SK-N-SH (cell line): ENCODE data around the gene GH2. TPM values are rescaled to one million over a fixed set of nuclear protein-coding genes. Genes with fewer than 3 reads are reported as not detected.

Source experiments
- CTCF ChIA-PET: fragments of 300-600, 350-600 bp; formaldehyde crosslinking; extraction: SDS; loops from one replicate; lab custom pipeline; 2021; lab: Yijun Ruan, JAX
- POLR2A ChIA-PET: fragments of 350-600 bp; sonication (Branson Sonifier 250); formaldehyde crosslinking; extraction: SDS; loops from one replicate; lab custom pipeline; 2020; ENCODE audit warnings: antibody characterized with exemption, inconsistent platforms; lab: Yijun Ruan, JAX
- DNase-seq: peaks from one replicate; pipeline ENCODE4 v3.0.0; 2012
- H2AFZ ChIP-seq: fragments of 200-600 bp; sonication (generic); 2 replicates; pipeline ENCODE4 v1.8.1; 2016; ENCODE audit warnings: antibody characterized with exemption, mild to moderate bottlenecking, low read depth
- H3F3A ChIP-seq: fragments of 200-600 bp; sonication (generic); replicated peaks from 2 replicates; pipeline ENCODE3; 2016; ENCODE audit warnings: antibody characterized with exemption, mild to moderate bottlenecking; ENCODE audit not compliant: insufficient read depth
- H3K27ac ChIP-seq, 2 experiments: fragments of 200-500 bp in 1 of 2; fragments of 200-600 bp in 1 of 2; sonication (Bioruptor generic) in 1 of 2; sonication (generic), shearing (Covaris generic) in 1 of 2; 2 replicates each; pipeline versions ENCODE4 v1.5.1 to v1.6.1; 2014 to 2016; ENCODE audit warnings: low read depth in 2 of 2, inconsistent platforms in 1 of 2, low read length in 1 of 2, mild to moderate bottlenecking in 1 of 2, mixed read lengths in 1 of 2
- H3K27me3 ChIP-seq: fragments of 200-600 bp; sonication (generic), shearing (Covaris generic); 2 replicates; pipeline ENCODE4 v1.6.1; 2016; ENCODE audit warnings: mixed run types; ENCODE audit not compliant: insufficient read depth
- H3K36me3 ChIP-seq, 2 experiments: fragments of 200-500 bp in 1 of 2; fragments of 200-600 bp in 1 of 2; sonication (Bioruptor generic) in 1 of 2; sonication (generic) in 1 of 2; replicated peaks in 1 of 2; 2 replicates each; pipeline versions ENCODE3 to v1.5.1; 2014 to 2016; ENCODE audit warnings: low read length in 1 of 2, mild to moderate bottlenecking in 1 of 2; ENCODE audit not compliant: insufficient read depth in 2 of 2, control insufficient read depth in 1 of 2
- H3K4me1 ChIP-seq, 2 experiments: fragments of 200-500 bp in 1 of 2; fragments of 200-600 bp in 1 of 2; sonication (Bioruptor generic) in 1 of 2; sonication (generic), shearing (Covaris generic) in 1 of 2; 2 replicates each; pipeline versions ENCODE4 v1.5.1 to v1.6.1; 2014 to 2016; ENCODE audit warnings: low read depth in 1 of 2, low read length in 1 of 2, mixed run types in 1 of 2; ENCODE audit not compliant: insufficient read depth in 2 of 2, control insufficient read depth in 1 of 2
- H3K4me2 ChIP-seq: fragments of 200-600 bp; sonication (generic), shearing (Covaris generic); 2 replicates; pipeline ENCODE4 v1.6.1; 2017; ENCODE audit warnings: mixed run types
- H3K4me3 ChIP-seq, 2 experiments: fragments of 200-500 bp in 1 of 2; fragments of 200-600 bp in 1 of 2; sonication (Bioruptor generic) in 1 of 2; sonication (generic), shearing (Covaris generic) in 1 of 2; 2 replicates each; pipeline versions ENCODE4 v1.5.1 to v1.8.1; 2014 to 2016; ENCODE audit warnings: low read depth in 2 of 2, inconsistent platforms in 1 of 2, low read length in 1 of 2, mild to moderate bottlenecking in 1 of 2, mixed read lengths in 1 of 2, moderate library complexity in 1 of 2
- H3K79me2 ChIP-seq: fragments of 200-600 bp; sonication (generic); 2 replicates; pipeline ENCODE4 v1.8.1; 2017; ENCODE audit warnings: mild to moderate bottlenecking; ENCODE audit not compliant: insufficient read depth
- H3K9ac ChIP-seq: fragments of 200-600 bp; sonication (generic); 2 replicates; pipeline ENCODE4 v1.6.1; 2017; ENCODE audit warnings: mixed run types
- H3K9me2 ChIP-seq: fragments of 200-600 bp; sonication (generic); 2 replicates; pipeline ENCODE4 v1.6.1; 2017; ENCODE audit warnings: mixed run types
- H3K9me3 ChIP-seq: fragments of 200-600 bp; sonication (generic); 2 replicates; pipeline ENCODE4 v1.6.1; 2017; ENCODE audit warnings: mixed run types, mild to moderate bottlenecking, moderate library complexity
- H4K20me1 ChIP-seq: fragments of 200-600 bp; sonication (generic); 2 replicates; pipeline ENCODE4 v1.6.1; 2017; ENCODE audit warnings: mild to moderate bottlenecking, mixed run types; ENCODE audit not compliant: insufficient read depth
- CHD2 ChIP-seq: fragments of 150-350 bp; IDR thresholded peaks from 2 replicates; pipeline ENCODE4 v1.6.1; 2018; ENCODE audit warnings: low read length; ENCODE audit not compliant: partially characterized antibody
- EP300 ChIP-seq, 2 experiments: IDR thresholded peaks; 2 replicates each; pipeline versions ENCODE4 v1.4.0 to v1.6.1; 2012; ENCODE audit warnings: borderline replicate concordance in 1 of 2, low read depth in 1 of 2, low read length in 1 of 2
- EZH2phosphoT487 ChIP-seq: fragments of 200-600 bp; sonication (generic); IDR thresholded peaks from 2 replicates; pipeline ENCODE4 v1.6.1; 2017; ENCODE audit warnings: low read depth, mixed run types, mild to moderate bottlenecking, antibody characterized with exemption, moderate library complexity, borderline replicate concordance
- FOSL2 ChIP-seq: IDR thresholded peaks from 2 replicates; pipeline ENCODE4 v1.4.0; 2012; ENCODE audit warnings: low read depth, mild to moderate bottlenecking, moderate library complexity, borderline replicate concordance
- GABPA ChIP-seq: IDR thresholded peaks from 2 replicates; pipeline ENCODE4 v1.4.0; 2012; ENCODE audit warnings: low read depth, mild to moderate bottlenecking
- IRF3 ChIP-seq: fragments of 150-350 bp; IDR thresholded peaks from 2 replicates; pipeline ENCODE4 v1.6.1; 2016; ENCODE audit warnings: mild to moderate bottlenecking, low read depth, low read length
- MXI1 ChIP-seq: IDR thresholded peaks from 2 replicates; pipeline ENCODE4 v1.6.1; 2012; ENCODE audit warnings: mild to moderate bottlenecking, low read depth, low read length, improper control_type of control experiment
- PBX3 ChIP-seq: IDR thresholded peaks from 2 replicates; pipeline ENCODE4; 2012
- REST ChIP-seq: IDR thresholded peaks from 2 replicates; pipeline ENCODE4 v1.6.1; 2012; ENCODE audit warnings: mild to moderate bottlenecking, low read depth, low read length, moderate library complexity
- RFX5 ChIP-seq: IDR thresholded peaks from 2 replicates; pipeline ENCODE4 v1.6.1; 2012; ENCODE audit warnings: mild to moderate bottlenecking, improper control_type of control experiment, low read length
- RXRA ChIP-seq: IDR thresholded peaks from 2 replicates; pipeline ENCODE4 v1.4.0; 2012; ENCODE audit warnings: low read depth, mild to moderate bottlenecking, borderline replicate concordance
- SIN3A ChIP-seq: IDR thresholded peaks from 2 replicates; pipeline ENCODE4 v1.6.1; 2012; ENCODE audit warnings: low read depth, mild to moderate bottlenecking, low read length, moderate library complexity, borderline replicate concordance
- SMC3 ChIP-seq: IDR thresholded peaks from 2 replicates; pipeline ENCODE4 v1.6.1; 2012; ENCODE audit warnings: low read depth, low read length, improper control_type of control experiment
- TCF12 ChIP-seq: IDR thresholded peaks from 2 replicates; pipeline ENCODE4 v1.4.0; 2012
- TEAD4 ChIP-seq: IDR thresholded peaks from 2 replicates; pipeline ENCODE4 v1.4.0; 2012; ENCODE audit warnings: mild to moderate bottlenecking, borderline replicate concordance; ENCODE audit not compliant: insufficient read depth
- USF1 ChIP-seq: IDR thresholded peaks from 2 replicates; pipeline ENCODE4 v1.4.0; 2012; ENCODE audit warnings: low read depth, borderline replicate concordance
- USF2 ChIP-seq: fragments of 150-350 bp; IDR thresholded peaks from 2 replicates; pipeline ENCODE4 v1.6.1; 2017; ENCODE audit warnings: antibody characterized with exemption, low read length, low read depth, borderline replicate concordance
- WGBS: methylation state at CpG from one replicate; pipeline ENCODE4 v1.1.6; 2017; ENCODE audit warnings: low lambda C conversion rate; 5-methylcytosine and 5-hydroxymethylcytosine counted together
- polyA plus RNA-seq, 3 experiments: library from polyadenylated mRNA; depleted of rRNA; stranded (reverse); fragments of >200 nt; gene quantifications; 2 replicates each; pipeline ENCODE4 v1.2.3, GENCODE V29; 2012

GH2 gene
- polyA plus RNA-seq, 1 of the 3 experiments (the other 2 are of a cell fraction), result not detected

GRCh38 chr17:63838631-63839171 lies 43.0 kb downstream of the GH2 start:
- WGBS, result 77% methylated on average over 4 of the region's 7 CpGs
- no peak for TF ChIP-seq TCF12
- TF ChIP-seq FOSL2, result no peak
- TF ChIP-seq RXRA, result no peak
- TF ChIP-seq PBX3, result 0 out of 2 replicates have a peak, but pooled peaks have one; percentile 18
- H3K4me2 ChIP-seq, result peak overlapping the region; percentile 17; the same call in 1 of the 2 replicates
- H4K20me1 ChIP-seq, result peaks cover 27% of the 10 kb centered on the region
- H3K79me2 ChIP-seq, result peaks cover 65% of the 10 kb centered on the region
- no peak overlapping the region for H3K4me3 ChIP-seq
- peak overlapping the region; percentile 3 to 81; a peak in 3 of 4 replicates for H3K27ac ChIP-seq
- no peak overlapping the region for H2AFZ ChIP-seq
- H3K9me2 ChIP-seq, result no peaks in the 10 kb centered on the region
- no peaks in the 10 kb centered on the region for H3K9me3 ChIP-seq
- CTCF ChIA-PET, result interaction anchor here (0.9 to 9.1 kb wide), 9 partner anchors 10 to 227 kb away, joined by 3 to 96 read pairs (median 3); partner anchors contain the start of genes DDX42, FTSJ3 and PSMC5
- POLR2A ChIA-PET, result interaction anchor here (0.6 to 9.2 kb wide), 5 partner anchors 9 to 668 kb away, joined by 3 to 108 read pairs (median 4); partner anchors contain the start of genes CEP95, DDX5, FTSJ3 and PSMC5
- peaks cover 19% of the 10 kb centered on the region for H3F3A ChIP-seq
- H3K9ac ChIP-seq, result no peak overlapping the region
- peaks cover 24 to 28% of the 10 kb centered on the region in 2 experiments for H3K36me3 ChIP-seq
- H3K27me3 ChIP-seq, result no peaks in the 10 kb centered on the region
- H3K4me1 ChIP-seq, result peaks cover 27 to 48% of the 10 kb centered on the region in 2 experiments
- DNase-seq, result no peak

GRCh38 chr17:63837962-63838600 lies 43.7 kb downstream of the GH2 start:
- H3K4me2 ChIP-seq, result peak overlapping the region; percentile 17; the same call in 1 of the 2 replicates
- 84% methylated on average over 5 of the region's 5 CpGs for WGBS
- peaks cover 22% of the 10 kb centered on the region for H3F3A ChIP-seq
- H3K79me2 ChIP-seq, result peaks cover 65% of the 10 kb centered on the region
- H3K27me3 ChIP-seq, result no peaks in the 10 kb centered on the region
- no peak overlapping the region for H2AFZ ChIP-seq
- peaks cover 27 to 44% of the 10 kb centered on the region in 2 experiments for H3K4me1 ChIP-seq
- no peak for DNase-seq
- H3K4me3 ChIP-seq, result no peak overlapping the region
- CTCF ChIA-PET, result interaction anchor here (0.9 to 9.1 kb wide), 9 partner anchors 9 to 226 kb away, joined by 3 to 96 read pairs (median 4); partner anchors contain the start of genes DDX42, FTSJ3 and PSMC5
- peak overlapping the region in 1 of 2 experiments; percentile 81; a peak in 1 of 4 replicates for H3K27ac ChIP-seq
- H4K20me1 ChIP-seq, result peaks cover 27% of the 10 kb centered on the region
- no peaks in the 10 kb centered on the region for H3K9me2 ChIP-seq
- peaks cover 30 to 35% of the 10 kb centered on the region in 2 experiments for H3K36me3 ChIP-seq
- POLR2A ChIA-PET, result interaction anchor here (0.6 to 9.2 kb wide), 3 partner anchors 8 to 668 kb away, joined by 3 to 108 read pairs (median 4); partner anchors contain the start of genes CEP95, DDX5, FTSJ3 and PSMC5
- no peaks in the 10 kb centered on the region for H3K9me3 ChIP-seq
- no peak overlapping the region for H3K9ac ChIP-seq
- TF ChIP-seq IRF3 (no peak), CHD2 (no peak), EP300 (IDR thresholded peaks at IDR 0.05; ENCODE audit: borderline replicate concordance in 1 of 2, low read depth in 1 of 2, low read length in 1 of 2) (no peak), GABPA (no peak), SIN3A (no peak), USF2 (no peak), USF1 (no peak), SMC3 (no peak), REST (no peak), TEAD4 (no peak), RFX5 (no peak), MXI1 (no peak), EZH2phosphoT487 (no peak)
